Right lobe of liver (tissue), 4 donors: ENCODE measurements around the gene MAPK8.

ENCODE experiments used
- CTCF ChIP-seq, 4 donors: fragments of 200-600 bp in 3 of 4; fragments of 450-650 bp in 1 of 4; IDR thresholded peaks; one replicate each; pipeline versions ENCODE4 v1.5.1 to v1.8.0; 2016 to 2022; ENCODE audit warnings: antibody characterized with exemption in 4 of 4, mild to moderate bottlenecking in 2 of 4
- POLR2A ChIP-seq: fragments of 450-650 bp; IDR thresholded peaks from one replicate; pipeline ENCODE4 v1.6.1; 2017; ENCODE audit warnings: antibody characterized with exemption, mild to moderate bottlenecking
- donor health status: DM: no; HTN: no; CAD: no.
- donor health status: DM: no; HTN: no; CAD: no.
- donor health status: DM: no; HTN: yes; CAD: no.

- no peak for TF ChIP-seq POLR2A
- TF ChIP-seq CTCF (IDR thresholded peaks at IDR 0.05) = no peak
Observed at GRCh38 chr10:48288661-48289060, 17.8 kb upstream of the MAPK8 start.
